IPS-18c (cell line): ENCODE measurements around the gene SGTA.
"Not testable (repeated sequence)": the region's sequence is repeated elsewhere in the genome, so short reads cannot be mapped to it uniquely, and the experiment has no call there.

Experiments used
- H3K4me3 ChIP-seq: 2 replicates; pipeline ENCODE4 v1.7.0; 2013; ENCODE audit warnings: low read depth, mild to moderate bottlenecking, low read length, moderate library complexity; ENCODE audit not compliant: insufficient read depth
- H3K9me3 ChIP-seq: one replicate; pipeline ENCODE4 v1.6.1; 2013; ENCODE audit warnings: mild to moderate bottlenecking, low read length, moderate library complexity; ENCODE audit not compliant: control insufficient read depth, insufficient read depth

The SGTA gene

GRCh38 chr19:2714531-2715269, 68.4 kb downstream of the SGTA start:
- Histone ChIP-seq H3K4me3 (no peak overlapping the region), H3K9me3 (no peaks in the 10 kb centered on the region)

- H3K9me3 ChIP-seq, H3K4me3 ChIP-seq: not testable (repeated sequence)
These were observed 69.0 kb downstream of the SGTA start for GRCh38 chr19:2714102-2714501.

GRCh38 chr19:2713170-2713569, 69.9 kb downstream of the SGTA start:
- not testable (repeated sequence) for H3K9me3 ChIP-seq, H3K4me3 ChIP-seq

GRCh38 chr19:2711875-2712205, 71.2 kb downstream of the SGTA start:
- no peak overlapping the region for H3K4me3 ChIP-seq

GRCh38 chr19:2711172-2711874, 71.8 kb downstream of the SGTA start:
- Histone ChIP-seq H3K9me3 (peaks cover 2% of the 10 kb centered on the region), H3K4me3 (no peak overlapping the region)

More at GRCh38 chr19:2711875-2712205, 71.2 kb downstream of the SGTA start:
- peaks cover 2% of the 10 kb centered on the region for H3K9me3 ChIP-seq

- Histone ChIP-seq H3K4me3 (no peak overlapping the region), H3K9me3 (peaks cover 2% of the 10 kb centered on the region)
These were observed 76.8 kb downstream of the SGTA start for GRCh38 chr19:2706251-2706650.
